HTERT RPE-1 (cell line): ENCODE results near the gene ASH1L.
"Not testable (repeated sequence)": the region's sequence is repeated elsewhere in the genome, so short reads cannot be mapped to it uniquely, and the experiment has no call there.

Source experiments
- in situ Hi-C: fragments of 300-500 bp; cut with MboI; formaldehyde crosslinking; loops from 4 replicates; pipeline ENCODE4 v1.14.3; 2020; ENCODE audit warnings: low sequenced_read_pairs

Gene ASH1L

GRCh38 chr1:155561779-155562580 is 623 bp downstream of the ASH1L start:
- in situ Hi-C loops = not testable (repeated sequence)

- in situ Hi-C loops = no loop called here
Measured at GRCh38 chr1:155555915-155556314, 6.7 kb downstream of the ASH1L start.

GRCh38 chr1:155553349-155553748 is 9.3 kb downstream of the ASH1L start:
- in situ Hi-C loops = no loop called here

- in situ Hi-C loops = no loop called here
Measured at GRCh38 chr1:155548706-155549105, 13.9 kb downstream of the ASH1L start.

GRCh38 chr1:155540000-155540874 is 22.4 kb downstream of the ASH1L start:
- in situ Hi-C loops = no loop called here

- in situ Hi-C loops = no loop called here
Measured at GRCh38 chr1:155537193-155537592, 25.4 kb downstream of the ASH1L start.

GRCh38 chr1:155531624-155532023 is 31.0 kb downstream of the ASH1L start:
- in situ Hi-C loops = no loop called here

- in situ Hi-C loops = no loop called here
Measured at GRCh38 chr1:155529929-155530328, 32.7 kb downstream of the ASH1L start.

GRCh38 chr1:155529109-155529508 is 33.5 kb downstream of the ASH1L start:
- in situ Hi-C loops = no loop called here

- in situ Hi-C loops = no loop called here
Measured at GRCh38 chr1:155527677-155528076, 34.9 kb downstream of the ASH1L start.

GRCh38 chr1:155526356-155526755 is 36.2 kb downstream of the ASH1L start:
- in situ Hi-C loops = no loop called here

GRCh38 chr1:155522069-155522468 is 40.5 kb downstream of the ASH1L start:
- in situ Hi-C loops = no loop called here

GRCh38 chr1:155518484-155518883 is 44.1 kb downstream of the ASH1L start:
- in situ Hi-C loops = no loop called here

GRCh38 chr1:155514582-155515187 is 47.9 kb downstream of the ASH1L start:
- in situ Hi-C loops = no loop called here

- in situ Hi-C loops = no loop called here
Measured at GRCh38 chr1:155513300-155513916, 49.2 kb downstream of the ASH1L start.

GRCh38 chr1:155511385-155511784 is 51.2 kb downstream of the ASH1L start:
- in situ Hi-C loops = not testable (repeated sequence)

- in situ Hi-C loops = no loop called here
Measured at GRCh38 chr1:155509064-155509463, 53.5 kb downstream of the ASH1L start.

- in situ Hi-C loops = no loop called here
Measured at GRCh38 chr1:155507945-155508344, 54.7 kb downstream of the ASH1L start.

GRCh38 chr1:155505963-155506362 is 56.6 kb downstream of the ASH1L start:
- in situ Hi-C loops = not testable (repeated sequence)

GRCh38 chr1:155504207-155504606 is 58.4 kb downstream of the ASH1L start:
- in situ Hi-C loops = no loop called here
